ENCODE data around the gene C6orf62. TPM values are rescaled to one million over a fixed set of nuclear protein-coding genes. Genes with fewer than 3 reads are reported as not detected.

The C6orf62 gene
- total RNA-seq, 1 donor from 2014 or later = 37.6 TPM

GRCh38 chr6:24660105-24660504 is 58.8 kb downstream of the C6orf62 start:
- no peak for DNase-seq
- intact Hi-C loops (cut with DNase I) = no loop called here
- no peak for ATAC-seq (ENCODE audit: poor library complexity)

GRCh38 chr6:24659561-24659960 is 59.4 kb downstream of the C6orf62 start:
- intact Hi-C loops (cut with DNase I) = no loop called here
- DNase-seq = no peak
- ATAC-seq (ENCODE audit: poor library complexity) = no peak

GRCh38 chr6:24658573-24659560 is 60.1 kb downstream of the C6orf62 start:
- intact Hi-C loops (cut with DNase I) = no loop called here
- ATAC-seq (ENCODE audit: poor library complexity) = no peak
- DNase-seq = no peak

DNA sequence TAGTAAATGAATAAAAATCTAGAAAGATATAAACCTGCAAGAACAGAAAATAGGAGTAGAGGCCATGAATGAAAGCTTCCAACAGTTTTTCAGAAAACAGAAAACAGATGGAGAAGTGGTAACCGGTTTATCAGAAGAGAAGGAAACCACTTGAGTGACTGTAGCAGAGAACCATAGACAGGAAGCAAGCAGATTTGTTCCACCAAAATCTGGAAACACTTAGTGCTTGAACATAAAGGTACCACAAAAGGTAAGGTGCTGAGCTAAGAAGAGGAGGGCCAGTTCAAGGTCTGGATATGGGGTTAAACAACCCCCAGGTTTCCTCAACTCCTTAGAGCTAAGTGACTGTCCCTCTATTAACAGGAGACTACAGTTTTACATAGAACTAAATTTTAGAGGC is 63.7 kb downstream of the C6orf62 start:
- DNase-seq (no peak), ATAC-seq (ENCODE audit: poor library complexity) (no peak)
- intact Hi-C loops (cut with DNase I) = no loop called here

Other genes starting within 250 kb of the C6orf62 start
- gene GPLD1, start 229.6 kb downstream of the C6orf62 start, total RNA-seq = 1.0 TPM
- gene ALDH5A1, start 224.2 kb downstream of the C6orf62 start, total RNA-seq = 23.3 TPM
- gene KIAA0319, start 73.0 kb downstream of the C6orf62 start, total RNA-seq = not detected
- 20.3 TPM for gene TDP2, start 52.3 kb downstream of the C6orf62 start, total RNA-seq
- 74.3 TPM for gene ACOT13, start 52.1 kb downstream of the C6orf62 start, total RNA-seq
- gene GMNN, start 55.8 kb upstream of the C6orf62 start, total RNA-seq = 7.1 TPM
- gene ARMH2, start 79.8 kb upstream of the C6orf62 start, total RNA-seq = not detected
- gene RIPOR2, start 216.8 kb upstream of the C6orf62 start, total RNA-seq = 3.1 TPM